Activated naive CD8-positive, alpha-beta T cell treated with anti-CD3 and anti-CD28 coated beads, Interleukin-2, amount 50 U/mL, for 24 hours (primary cell): Measurements from ENCODE around the gene TPPP2.

Experiments used
- ATAC-seq: fragments of 150-1000 bp; cut with Tn5 transposase; one replicate; pipeline ENCODE4 v1.10.0; 2021
- DNase-seq: peaks from one replicate; pipeline ENCODE4 v3.0.0; 2021
- H3K27ac Mint-ChIP-seq: one replicate; pipeline ENCODE4 v1.8.0; 2021; ENCODE audit warnings: mild to moderate bottlenecking, mixed read lengths
- H3K27me3 Mint-ChIP-seq: one replicate; pipeline ENCODE4 v1.8.0; 2021; ENCODE audit warnings: mixed read lengths
- H3K36me3 Mint-ChIP-seq: one replicate; pipeline ENCODE4 v1.8.0; 2021; ENCODE audit warnings: low read depth, mixed read lengths
- H3K4me1 Mint-ChIP-seq: one replicate; pipeline ENCODE4 v1.8.0; 2021; ENCODE audit warnings: mixed read lengths
- H3K4me3 Mint-ChIP-seq: one replicate; pipeline ENCODE4 v1.8.0; 2021; ENCODE audit warnings: mild to moderate bottlenecking, moderate library complexity, mixed read lengths
- H3K9me3 Mint-ChIP-seq: one replicate; pipeline ENCODE4 v1.8.0; 2021; ENCODE audit warnings: mixed read lengths

TPPP2 gene

DNA sequence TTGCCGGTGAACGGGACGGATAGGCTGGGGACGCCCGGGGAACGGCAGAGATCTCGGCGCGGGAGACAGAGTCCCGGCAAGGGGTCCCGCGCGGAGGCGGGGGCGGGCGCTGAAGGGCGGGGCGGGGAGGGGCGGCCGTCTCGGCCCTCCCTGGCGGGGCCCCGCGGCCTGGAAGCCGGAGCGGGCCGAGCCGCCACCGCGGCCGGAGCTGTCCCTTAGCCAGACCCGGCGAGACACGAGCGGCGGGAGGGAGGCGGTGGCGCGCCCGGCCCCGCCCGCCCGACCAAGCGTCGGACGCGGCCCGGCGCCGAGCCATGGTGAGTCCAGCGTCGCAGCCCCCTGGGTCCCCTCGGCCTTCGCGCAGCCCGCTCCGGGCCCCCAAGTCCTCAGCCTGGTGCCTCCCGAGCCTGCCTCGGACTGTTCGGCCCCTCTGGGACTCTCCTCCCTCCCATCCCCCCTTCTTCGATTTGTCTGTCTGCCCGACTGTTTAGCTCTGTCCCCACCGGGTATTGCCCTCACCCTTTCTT is 40.1 kb downstream of the TPPP2 start, which contains the start of gene ARHGEF40:
TSS of gene ARHGEF40 (plus strand) at position 222 of the 527 bp plus-strand sequence. CDS start at position 315, 93 bp downstream.
- peak within 1 kb of the TSS; percentile 75 for H3K4me3 Mint-ChIP-seq
- no peak within 1 kb of the TSS for H3K27ac Mint-ChIP-seq
- ATAC-seq, result peak; percentile 10

DNA sequence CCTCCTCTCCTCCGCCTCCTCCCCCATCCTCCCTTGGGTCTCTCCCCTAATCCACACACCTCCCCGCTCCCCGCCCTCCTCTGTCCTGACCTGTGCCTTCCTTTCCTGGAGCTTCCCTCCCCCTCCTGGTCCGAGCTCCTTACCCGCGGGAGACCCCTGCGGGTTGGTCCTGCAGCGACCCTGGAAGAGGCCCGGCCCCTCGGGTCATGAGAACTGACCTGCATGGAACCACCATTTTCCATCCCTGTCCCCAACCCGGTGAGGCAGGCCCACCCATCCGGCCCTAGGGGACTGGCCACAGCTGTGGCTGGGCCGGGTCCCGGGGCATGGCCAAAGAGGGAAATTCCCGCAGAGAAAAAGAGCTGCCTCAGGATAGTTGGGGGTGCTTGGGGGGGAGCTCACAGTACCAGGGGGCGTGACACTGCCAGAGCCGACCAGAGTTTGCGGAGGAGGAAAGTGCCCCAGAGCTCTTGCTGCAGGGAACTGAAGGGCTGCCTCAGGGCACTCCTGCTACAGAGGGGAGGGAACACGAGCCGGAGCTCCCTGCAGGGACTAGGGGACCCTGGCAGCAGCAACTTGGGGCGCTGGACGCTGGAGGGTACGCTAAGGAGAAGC is 40.7 kb downstream of the TPPP2 start:
- peak overlapping the region; percentile 75 for H3K4me3 Mint-ChIP-seq
- H3K9me3 Mint-ChIP-seq, result no peaks in the 10 kb centered on the region
- ATAC-seq (peak; percentile 8), DNase-seq (no peak)
- H3K27me3 Mint-ChIP-seq, result peaks cover 58% of the 10 kb centered on the region
- no peak overlapping the region for H3K27ac Mint-ChIP-seq
- H3K4me1 Mint-ChIP-seq, result peaks cover 34% of the 10 kb centered on the region
- H3K36me3 Mint-ChIP-seq, result no peaks in the 10 kb centered on the region

More for the DNA sequence above, 40.1 kb downstream of the TPPP2 start, which contains the start of gene ARHGEF40:
- Mint-ChIP-seq H3K27me3 (peaks cover 62% of the 10 kb centered on the region), H3K36me3 (no peaks in the 10 kb centered on the region), H3K4me1 (peaks cover 34% of the 10 kb centered on the region), H3K9me3 (no peaks in the 10 kb centered on the region)
- peak; percentile 27 for DNase-seq

DNA sequence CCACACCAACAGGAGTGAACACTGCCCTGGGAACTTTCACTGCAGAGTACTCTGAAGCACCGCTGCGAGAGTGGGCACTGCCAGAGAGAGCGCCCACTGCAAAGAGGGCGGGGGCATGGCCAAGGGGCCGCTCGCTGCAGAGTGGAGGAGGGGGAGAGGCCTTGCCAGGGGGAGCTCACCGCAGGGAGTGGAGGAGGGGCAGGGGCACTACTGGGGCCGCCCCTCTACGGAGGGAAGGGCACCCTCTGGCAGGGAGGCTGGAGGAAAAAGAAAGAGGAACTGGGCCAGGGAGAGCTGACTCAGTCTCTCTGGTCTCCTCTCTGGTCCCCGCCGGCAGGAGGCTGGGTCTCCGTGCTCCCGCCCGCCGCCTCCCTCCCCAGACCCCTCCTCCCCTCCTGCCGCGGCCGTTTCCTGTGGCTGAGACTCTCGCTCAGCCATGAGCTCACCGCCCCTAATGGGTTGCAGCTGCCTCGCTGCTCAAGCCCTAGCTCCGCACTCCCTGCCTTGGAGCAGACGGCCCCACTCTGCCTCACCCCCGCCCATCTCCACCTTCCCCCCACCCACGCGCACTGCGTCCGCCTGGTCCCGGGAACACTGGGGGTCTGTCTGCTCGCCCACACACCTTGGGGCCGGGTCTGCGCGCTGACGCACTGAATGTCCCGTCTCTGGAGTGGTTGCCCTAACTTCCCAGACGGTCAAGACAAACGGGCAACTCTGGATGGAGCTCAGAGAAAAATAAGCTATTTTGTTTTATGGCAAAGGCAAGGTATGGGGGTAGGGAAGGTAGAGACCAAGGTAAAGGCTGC is 41.4 kb downstream of the TPPP2 start:
- Mint-ChIP-seq H3K4me3 (peak overlapping the region; percentile 75), H3K4me1 (peaks cover 34% of the 10 kb centered on the region), H3K27ac (no peak overlapping the region), H3K36me3 (no peaks in the 10 kb centered on the region), H3K9me3 (no peaks in the 10 kb centered on the region), H3K27me3 (peaks cover 53% of the 10 kb centered on the region)
- DNase-seq, result peak; percentile 73
- ATAC-seq, result peak; percentile 64

DNA sequence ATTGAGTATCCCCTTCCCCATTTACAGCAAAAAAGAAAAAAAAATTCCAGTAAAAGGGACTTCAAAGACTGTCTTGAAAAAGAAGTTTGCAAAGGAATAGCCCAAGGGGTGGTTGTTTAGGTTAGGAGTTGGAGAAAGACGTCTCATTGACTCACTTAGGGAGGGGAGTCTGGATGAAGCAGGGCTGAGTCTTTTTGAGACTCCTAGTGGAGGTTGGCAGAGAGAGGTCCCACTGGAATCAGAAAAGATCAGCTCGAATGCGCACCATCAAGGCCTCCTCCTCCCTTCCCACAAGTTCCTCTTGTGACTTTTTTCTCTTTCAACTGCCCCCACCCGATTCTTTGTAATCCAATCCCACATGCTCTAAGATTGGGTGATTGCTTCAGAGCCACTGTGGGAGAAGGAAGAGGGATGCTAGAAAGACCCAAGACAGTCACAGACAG is 42.0 kb downstream of the TPPP2 start:
- Mint-ChIP-seq H3K4me3 (peak overlapping the region; percentile 75), H3K27ac (no peak overlapping the region), H3K36me3 (no peaks in the 10 kb centered on the region)

DNA sequence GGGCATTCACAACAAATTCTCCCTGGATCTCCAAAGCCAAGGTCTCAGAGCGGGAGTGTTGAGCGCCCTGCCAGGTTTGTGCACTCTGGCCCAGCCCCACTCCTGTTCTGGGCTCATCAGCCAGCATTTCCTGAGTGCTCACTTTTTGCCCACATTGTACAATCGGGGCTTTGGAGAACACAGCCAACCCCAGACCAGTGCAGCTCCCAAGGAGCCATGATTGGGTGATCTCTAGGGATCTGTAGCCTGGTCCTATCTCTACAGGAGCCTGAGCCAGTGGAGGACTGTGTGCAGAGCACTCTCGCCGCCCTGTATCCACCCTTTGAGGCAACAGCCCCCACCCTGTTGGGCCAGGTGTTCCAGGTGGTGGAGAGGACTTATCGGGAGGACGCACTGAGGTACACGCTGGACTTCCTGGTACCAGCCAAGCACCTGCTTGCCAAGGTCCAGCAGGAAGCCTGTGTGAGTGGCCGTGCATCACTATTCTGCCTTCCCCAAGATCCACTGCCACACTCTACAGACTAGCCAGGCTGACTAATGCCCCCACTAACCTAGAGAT is 42.8 kb downstream of the TPPP2 start:
- H3K27me3 Mint-ChIP-seq, result peaks cover 42% of the 10 kb centered on the region
- peaks cover 34% of the 10 kb centered on the region for H3K4me1 Mint-ChIP-seq
- no peak for DNase-seq
- ATAC-seq, result no peak
- no peaks in the 10 kb centered on the region for H3K9me3 Mint-ChIP-seq
- no peaks in the 10 kb centered on the region for H3K36me3 Mint-ChIP-seq
- H3K27ac Mint-ChIP-seq, result no peak overlapping the region
- H3K4me3 Mint-ChIP-seq, result no peak overlapping the region

More for the DNA sequence above, 42.0 kb downstream of the TPPP2 start:
- ATAC-seq (no peak), DNase-seq (no peak)
- Mint-ChIP-seq H3K27me3 (peaks cover 48% of the 10 kb centered on the region), H3K4me1 (peaks cover 34% of the 10 kb centered on the region), H3K9me3 (no peaks in the 10 kb centered on the region)

DNA sequence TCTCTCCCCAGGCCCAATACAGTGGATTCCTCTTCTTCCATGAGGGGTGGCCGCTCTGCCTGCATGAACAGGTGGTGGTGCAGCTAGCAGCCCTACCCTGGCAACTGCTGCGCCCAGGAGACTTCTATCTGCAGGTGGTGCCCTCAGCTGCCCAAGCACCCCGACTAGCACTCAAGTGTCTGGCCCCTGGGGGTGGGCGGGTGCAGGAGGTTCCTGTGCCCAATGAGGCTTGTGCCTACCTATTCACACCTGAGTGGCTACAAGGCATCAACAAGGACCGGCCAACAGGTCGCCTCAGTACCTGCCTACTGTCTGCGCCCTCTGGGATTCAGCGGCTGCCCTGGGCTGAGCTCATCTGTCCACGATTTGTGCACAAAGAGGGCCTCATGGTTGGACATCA is 43.9 kb downstream of the TPPP2 start:
- H3K4me3 Mint-ChIP-seq, result no peak overlapping the region
- no peak for ATAC-seq

GRCh38 chr14:21074398-21075272 is 44.6 kb downstream of the TPPP2 start:
- no peak for DNase-seq
- Mint-ChIP-seq H3K4me3 (no peak overlapping the region), H3K27me3 (peaks cover 27% of the 10 kb centered on the region)

More for the DNA sequence above, 43.9 kb downstream of the TPPP2 start:
- no peak overlapping the region for H3K27ac Mint-ChIP-seq
- H3K4me1 Mint-ChIP-seq, result peaks cover 30% of the 10 kb centered on the region
- no peaks in the 10 kb centered on the region for H3K36me3 Mint-ChIP-seq
- no peaks in the 10 kb centered on the region for H3K9me3 Mint-ChIP-seq
- H3K27me3 Mint-ChIP-seq, result peaks cover 34% of the 10 kb centered on the region
- DNase-seq, result no peak

GRCh38 chr14:21075719-21076437 is 45.9 kb downstream of the TPPP2 start:
- no peak for DNase-seq
- H3K36me3 Mint-ChIP-seq, result no peaks in the 10 kb centered on the region
- H3K27ac Mint-ChIP-seq, result no peak overlapping the region
- no peak for ATAC-seq
- H3K27me3 Mint-ChIP-seq, result peaks cover 21% of the 10 kb centered on the region
- no peak overlapping the region for H3K4me3 Mint-ChIP-seq
- no peaks in the 10 kb centered on the region for H3K9me3 Mint-ChIP-seq
- H3K4me1 Mint-ChIP-seq, result peaks cover 16% of the 10 kb centered on the region

More at GRCh38 chr14:21074398-21075272, 44.6 kb downstream of the TPPP2 start:
- no peaks in the 10 kb centered on the region for H3K36me3 Mint-ChIP-seq
- no peaks in the 10 kb centered on the region for H3K9me3 Mint-ChIP-seq
- H3K27ac Mint-ChIP-seq, result no peak overlapping the region
- no peak for ATAC-seq
- H3K4me1 Mint-ChIP-seq, result peaks cover 23% of the 10 kb centered on the region

DNA sequence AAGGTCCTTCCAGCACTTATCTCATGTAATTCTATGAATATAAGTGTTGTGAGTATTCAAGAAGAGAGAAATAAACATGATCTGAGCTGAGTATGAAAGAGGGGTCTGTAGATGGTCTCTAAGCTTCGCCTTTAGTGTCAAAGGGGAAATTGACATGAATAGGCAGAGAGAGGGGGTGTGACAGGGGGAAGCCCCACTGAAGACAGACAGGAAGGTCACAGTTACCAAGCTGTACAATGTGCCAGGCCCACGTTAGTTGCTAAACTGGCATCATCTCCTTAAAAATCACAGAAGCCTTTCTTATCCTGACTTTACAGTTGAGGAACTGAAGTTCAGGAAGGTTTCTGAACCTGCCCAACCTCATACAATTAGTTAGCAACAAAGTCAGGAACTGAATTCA is 47.7 kb downstream of the TPPP2 start:
- Mint-ChIP-seq H3K4me3 (no peak overlapping the region), H3K27ac (no peak overlapping the region), H3K36me3 (no peaks in the 10 kb centered on the region), H3K27me3 (peaks cover 9% of the 10 kb centered on the region), H3K4me1 (no peaks in the 10 kb centered on the region), H3K9me3 (no peaks in the 10 kb centered on the region)
- ATAC-seq, result peak; percentile 41
- no peak for DNase-seq

DNA sequence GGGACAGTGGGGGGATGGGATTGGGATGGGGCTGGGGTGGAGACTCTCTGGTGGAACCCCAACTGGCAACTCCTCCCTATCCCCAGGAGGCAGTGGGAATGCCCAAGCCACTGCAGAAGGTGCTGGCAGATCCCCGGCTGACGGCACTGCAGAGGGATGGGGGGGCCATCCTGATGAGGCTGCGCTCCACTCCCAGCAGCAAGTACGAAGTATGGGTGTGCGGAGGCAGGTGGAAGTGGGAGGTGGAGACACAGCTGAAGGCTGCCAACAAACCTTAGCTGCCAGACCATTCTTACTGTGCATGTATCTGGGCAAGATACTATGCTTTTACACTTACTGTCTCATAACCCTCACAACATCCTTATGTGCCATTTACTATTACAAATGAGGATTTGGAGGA is 48.3 kb downstream of the TPPP2 start:
- no peak overlapping the region for H3K4me3 Mint-ChIP-seq
- H3K9me3 Mint-ChIP-seq, result no peaks in the 10 kb centered on the region
- no peaks in the 10 kb centered on the region for H3K36me3 Mint-ChIP-seq
- no peak for DNase-seq
- H3K27ac Mint-ChIP-seq, result no peak overlapping the region
- peaks cover 6% of the 10 kb centered on the region for H3K27me3 Mint-ChIP-seq
- ATAC-seq, result no peak
- H3K4me1 Mint-ChIP-seq, result no peaks in the 10 kb centered on the region

DNA sequence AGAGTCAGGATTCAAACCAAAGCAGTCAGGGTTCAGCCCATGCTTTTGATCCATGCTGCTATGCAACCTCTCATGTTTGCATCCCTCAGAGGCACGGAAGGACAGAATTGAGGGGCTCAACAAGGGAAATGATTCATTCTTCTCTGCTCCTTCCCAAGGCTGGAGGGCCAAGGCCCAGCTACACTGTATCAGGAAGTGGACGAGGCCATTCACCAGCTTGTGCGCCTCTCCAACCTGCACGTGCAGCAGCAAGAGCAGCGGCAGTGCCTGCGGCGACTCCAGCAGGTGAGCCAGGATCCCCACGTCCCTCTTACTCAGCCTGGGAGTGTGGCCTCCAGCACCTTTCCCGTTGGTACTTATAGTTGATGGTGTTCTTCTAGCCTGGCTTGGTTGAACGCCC is 48.7 kb downstream of the TPPP2 start:
- no peak for ATAC-seq

GRCh38 chr14:21081521-21082142 is 51.6 kb downstream of the TPPP2 start:
- no peak for DNase-seq
- Mint-ChIP-seq H3K4me1 (peaks cover 2% of the 10 kb centered on the region), H3K27me3 (no peaks in the 10 kb centered on the region), H3K36me3 (no peaks in the 10 kb centered on the region), H3K9me3 (no peaks in the 10 kb centered on the region), H3K4me3 (no peak overlapping the region), H3K27ac (no peak overlapping the region)
- ATAC-seq, result no peak

More for the DNA sequence above, 48.7 kb downstream of the TPPP2 start:
- H3K27me3 Mint-ChIP-seq, result peaks cover 1% of the 10 kb centered on the region
- no peaks in the 10 kb centered on the region for H3K4me1 Mint-ChIP-seq
- no peaks in the 10 kb centered on the region for H3K36me3 Mint-ChIP-seq
- no peak overlapping the region for H3K4me3 Mint-ChIP-seq
- no peaks in the 10 kb centered on the region for H3K9me3 Mint-ChIP-seq
- no peak for DNase-seq
- H3K27ac Mint-ChIP-seq, result no peak overlapping the region
